Peyer's patch (tissue), 4 donors: ENCODE results near the gene MBIP. TPM values are rescaled to one million over a fixed set of nuclear protein-coding genes. Genes with fewer than 3 reads are reported as not detected.

Experiments
- DNase-seq, 3 donors: peaks; one replicate each; pipeline ENCODE4 v3.0.0-alpha.2; 2017 to 2019
- H3K27ac ChIP-seq, 4 donors: fragments of 200-600 bp; sonication (generic); one replicate each; pipeline ENCODE4 v1.5.1; 2016 to 2019
- H3K27me3 ChIP-seq, 2 donors: fragments of 200-600 bp; sonication (generic); one replicate each; pipeline ENCODE4 v1.5.1; 2019
- H3K36me3 ChIP-seq, 3 donors: fragments of 200-600 bp; sonication (generic); one replicate each; pipeline ENCODE4 v1.5.1; 2016 to 2019
- H3K4me1 ChIP-seq, 4 donors: fragments of 200-600 bp; sonication (generic); one replicate each; pipeline ENCODE4 v1.5.1; 2016 to 2019
- H3K4me3 ChIP-seq, 4 donors: fragments of 200-600 bp; sonication (generic); 1 replicate in 3 of 4; 2 replicates in 1 of 4; pipeline ENCODE4 v1.5.1; 2016 to 2019; ENCODE audit warnings: mild to moderate bottlenecking in 1 of 4
- H3K9me3 ChIP-seq, 4 donors: fragments of 200-600 bp; sonication (generic); one replicate each; pipeline ENCODE4 v1.5.1; 2016 to 2019; ENCODE audit warnings: mild to moderate bottlenecking in 1 of 4
- CTCF ChIP-seq, 6 experiments: fragments of 450-650 bp in 4 of 6; fragments of 200-600 bp in 2 of 6; sonication (generic) in 1 of 6; IDR thresholded peaks; one replicate each; pipeline ENCODE4 v1.5.1; 2017 to 2019; ENCODE audit warnings: antibody characterized with exemption in 6 of 6, mild to moderate bottlenecking in 3 of 6, moderate library complexity in 1 of 6
- POLR2A ChIP-seq, 2 donors: fragments of 450-650 bp; IDR thresholded peaks; one replicate each; pipeline ENCODE4 v1.5.1; 2017; ENCODE audit warnings: antibody characterized with exemption in 2 of 2, mild to moderate bottlenecking in 2 of 2, moderate library complexity in 2 of 2
- total RNA-seq, 4 donors: library from RNA; depleted of rRNA; stranded (reverse); fragments of >200 nt; gene quantifications; one replicate each; pipeline ENCODE4 v1.1.0, GENCODE V29; 2016

The MBIP gene
- total RNA-seq, 4 donors from 2014 or later: 11.9 to 34.7 (median 17.7) TPM

- Histone ChIP-seq H3K27ac (no peak overlapping the region), H3K27me3 (no peaks in the 10 kb centered on the region), H3K4me3 (no peak overlapping the region), H3K36me3 (no peaks in the 10 kb centered on the region), H3K4me1 (no peaks in the 10 kb centered on the region), H3K9me3 (no peaks in the 10 kb centered on the region)
- TF ChIP-seq POLR2A (IDR thresholded peaks at IDR 0.05) (no peak), CTCF (IDR thresholded peaks at IDR 0.05) (no peak)
- no peak for DNase-seq
Observed at GRCh38 chr14:36289954-36290353, 30.5 kb downstream of the MBIP start.

- no peaks in the 10 kb centered on the region for H3K27me3 ChIP-seq
- H3K27ac ChIP-seq: no peak overlapping the region
- TF ChIP-seq POLR2A (IDR thresholded peaks at IDR 0.05) (no peak), CTCF (IDR thresholded peaks at IDR 0.05) (no peak)
- no peaks in the 10 kb centered on the region for H3K4me1 ChIP-seq
- H3K4me3 ChIP-seq: no peak overlapping the region
- DNase-seq: no peak
- no peaks in the 10 kb centered on the region for H3K9me3 ChIP-seq
- no peaks in the 10 kb centered on the region for H3K36me3 ChIP-seq
Observed at GRCh38 chr14:36288496-36288895, 31.9 kb downstream of the MBIP start.

- Histone ChIP-seq H3K36me3 (no peaks in the 10 kb centered on the region), H3K4me1 (no peaks in the 10 kb centered on the region), H3K27ac (no peak overlapping the region), H3K4me3 (no peak overlapping the region), H3K9me3 (no peaks in the 10 kb centered on the region), H3K27me3 (no peaks in the 10 kb centered on the region)
- no peak for DNase-seq
- no peak for TF ChIP-seq CTCF (IDR thresholded peaks at IDR 0.05)
- no peak for TF ChIP-seq POLR2A (IDR thresholded peaks at IDR 0.05)
Observed at GRCh38 chr14:36284971-36285595, 35.4 kb downstream of the MBIP start.

- Histone ChIP-seq H3K27me3 (no peaks in the 10 kb centered on the region), H3K4me3 (no peak overlapping the region), H3K36me3 (no peaks in the 10 kb centered on the region), H3K9me3 (no peaks in the 10 kb centered on the region), H3K4me1 (no peaks in the 10 kb centered on the region), H3K27ac (no peak overlapping the region)
- TF ChIP-seq POLR2A (IDR thresholded peaks at IDR 0.05): no peak
- no peak for TF ChIP-seq CTCF (IDR thresholded peaks at IDR 0.05)
- DNase-seq: no peak
Observed at GRCh38 chr14:36281309-36281708, 39.1 kb downstream of the MBIP start.

- H3K4me3 ChIP-seq: no peak overlapping the region
- no peaks in the 10 kb centered on the region for H3K27me3 ChIP-seq
- no peak overlapping the region for H3K27ac ChIP-seq
- no peak for DNase-seq
- TF ChIP-seq POLR2A (IDR thresholded peaks at IDR 0.05): no peak
- no peak for TF ChIP-seq CTCF (IDR thresholded peaks at IDR 0.05)
- H3K36me3 ChIP-seq: no peaks in the 10 kb centered on the region
- no peaks in the 10 kb centered on the region for H3K4me1 ChIP-seq
- H3K9me3 ChIP-seq: no peaks in the 10 kb centered on the region
Observed at GRCh38 chr14:36279306-36280190, 40.9 kb downstream of the MBIP start.
